Adrenal gland (tissue), 19 donors: ENCODE data around the gene OR5H6. TPM values are rescaled to one million over a fixed set of nuclear protein-coding genes. Genes with fewer than 3 reads are reported as not detected.

Experiments used
- DNase-seq, 7 donors: peaks; one replicate each; pipeline ENCODE4 v3.0.0-alpha.2; 2019 to 2020
- H3K27ac ChIP-seq, 5 donors: fragments of 200-600 bp; sonication (generic) in 4 of 5; 1 replicate in 3 of 5; 2 replicates in 2 of 5; pipeline versions ENCODE4 v1.5.1 to v1.8.0; 2016 to 2020; ENCODE audit warnings: mild to moderate bottlenecking in 1 of 5
- H3K27me3 ChIP-seq: fragments of 200-600 bp; 2 replicates; pipeline ENCODE4 v1.8.0; 2021
- H3K36me3 ChIP-seq, 2 donors: fragments of 200-600 bp; replicated peaks in 1 of 2; 1 replicate in 1 of 2; 2 replicates in 1 of 2; pipeline versions ENCODE4 v1.5.1 to v1.8.0; 2018 to 2022
- H3K4me1 ChIP-seq, 2 donors: fragments of 200-600 bp; replicated peaks in 1 of 2; 1 replicate in 1 of 2; 2 replicates in 1 of 2; pipeline versions ENCODE4 v1.5.1 to v1.8.0; 2018 to 2021
- H3K4me3 ChIP-seq, 4 donors: fragments of 200-600 bp; sonication (generic) in 3 of 4; one replicate each; pipeline ENCODE4 v1.5.1; 2016 to 2018
- H3K9me3 ChIP-seq, 3 donors: fragments of 200-600 bp; sonication (generic) in 1 of 3; replicated peaks in 1 of 3; 1 replicate in 2 of 3; 2 replicates in 1 of 3; pipeline versions ENCODE4 v1.5.1 to v1.8.0; 2016 to 2021
- CTCF ChIP-seq, 6 experiments: fragments of 450-650 bp in 4 of 6; fragments of 200-600 bp in 2 of 6; sonication (generic) in 1 of 6; IDR thresholded peaks; 1 replicate in 5 of 6; 2 replicates in 1 of 6; pipeline versions ENCODE4 v1.5.1 to v1.8.0; 2016 to 2021; ENCODE audit warnings: antibody characterized with exemption in 6 of 6, mild to moderate bottlenecking in 2 of 6, moderate library complexity in 1 of 6
- POLR2A ChIP-seq, 2 donors: fragments of 450-650 bp; IDR thresholded peaks; one replicate each; pipeline ENCODE4 v1.6.1; 2017; ENCODE audit warnings: antibody characterized with exemption in 2 of 2, mild to moderate bottlenecking in 2 of 2, moderate library complexity in 1 of 2
- WGBS, 4 donors: extraction: QIAGEN DNeasy Blood & Tissue Kit in 2 of 4; methylation state at CpG; one replicate each; pipeline versions ENCODE4 v1.1.5 to v1.1.7; 2013 to 2017; 5-methylcytosine and 5-hydroxymethylcytosine counted together
- intact Hi-C, 2 donors: fragments of 100-400 bp; cut with DNase I; formaldehyde crosslinking; loops; one replicate each; pipeline versions ENCODE4 v1.14.1 to v1.15.0; 2022 to 2023
- long read RNA-seq, 10 donors: library from polyadenylated mRNA in 3 of 10; unstranded in 2 of 10; stranded (forward) in 1 of 10; transcript quantifications; one replicate each; pipeline ENCODE4 v2.0.0 and lab custom pipeline, GENCODE V29; 2021 to 2026
- polyA plus RNA-seq, 3 donors: library from polyadenylated mRNA; stranded (reverse); fragments of 200-250 nt in 2 of 3; fragments of 350-450 nt in 1 of 3; fragmentation: Illumina TruSeq in 1 of 3; extraction: RNeasy Lipid Tissue Mini Kit (QIAGEN cat#74804) in 1 of 3; gene quantifications; one replicate each; pipeline ENCODE4 v1.2.3, GENCODE V29; 2013 to 2014
- total RNA-seq, 9 donors: library from RNA; depleted of rRNA in 4 of 9; stranded (reverse); fragments of >200 nt in 4 of 9; fragments of 120-200 nt in 1 of 9; fragmentation: NEBNext Ultra II Directional in 1 of 9; extraction: Animal tissue kit (Norgen Biotek cat#: 25700) in 1 of 9; gene quantifications; one replicate each; pipeline versions ENCODE4 v1.1.0 to v1.2.4, GENCODE V29; 2013 to 2023
- donor health status: healthy with polysubstance abuse.
- donor health status: Bipolar disorder and iron deficiency.
- donor health status: DM: yes; HTN: yes; CAD: no.
- donor health status: DM: no; HTN: no; CAD: no.
- donor health status: DM: no; HTN: no; CAD: no.
- donor health status: DM: yes; HTN: yes; CAD: no.

The OR5H6 gene
- not detected for total RNA-seq
- not detected for polyA plus RNA-seq
- long read RNA-seq, donor 1: 0 reads
- long read RNA-seq, donor 2: 0 reads
- long read RNA-seq, donor 3: 0 reads
- long read RNA-seq, donor 4: 0 reads
- long read RNA-seq, donor 5: 0 reads
- long read RNA-seq, donor 6: 0 reads
- long read RNA-seq, donor 7: 0 reads
- long read RNA-seq, donor 8: 0 reads
- long read RNA-seq, donor 9: 0 reads
- long read RNA-seq, donor 10: 0 reads

GRCh38 chr3:98263944-98264343, at the start of gene OR5H6:
OR5H6 (plus strand) TSS chr3:98264244; CDS start chr3:98264333, 89 bp downstream.
- TF ChIP-seq POLR2A (IDR thresholded peaks at IDR 0.05): no peak
- TF ChIP-seq CTCF (IDR thresholded peaks at IDR 0.05): no peak
- Histone ChIP-seq H3K9me3 (no peaks in the 10 kb centered on the region), H3K27me3 (no peaks in the 10 kb centered on the region), H3K36me3 (no peaks in the 10 kb centered on the region), H3K4me3 (no peak within 1 kb of the TSS), H3K27ac (no peak within 1 kb of the TSS), H3K4me1 (no peaks in the 10 kb centered on the region)
- intact Hi-C loops: no loop called here
- no peak for DNase-seq
- WGBS, 4 donors: 56 to 73% (median 62%) methylated on average over 3 of the region's 3 CpGs

DNA sequence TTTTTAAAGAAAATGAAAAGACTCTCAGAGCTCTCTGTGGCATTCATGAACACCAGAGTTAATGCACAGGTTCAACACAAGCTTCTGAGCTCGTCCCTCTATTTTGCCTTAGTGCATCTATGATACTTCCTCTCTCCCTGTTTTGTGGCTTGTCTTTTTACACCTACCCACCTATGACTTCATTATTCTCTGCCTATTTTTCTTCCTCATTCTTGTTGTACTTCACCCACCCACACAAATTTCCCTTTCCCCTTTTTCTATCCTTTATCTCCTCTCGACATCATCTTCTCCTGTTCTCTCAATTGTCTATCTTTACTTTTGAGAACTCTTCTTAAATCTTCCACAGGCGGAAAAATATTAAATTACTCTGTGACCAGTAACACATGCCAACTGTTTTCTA, 49.0 kb upstream of the OR5H6 start:
- Histone ChIP-seq H3K36me3 (no peaks in the 10 kb centered on the region), H3K9me3 (no peaks in the 10 kb centered on the region), H3K4me1 (no peaks in the 10 kb centered on the region), H3K27me3 (no peaks in the 10 kb centered on the region), H3K4me3 (no peak overlapping the region), H3K27ac (no peak overlapping the region)
- TF ChIP-seq POLR2A (IDR thresholded peaks at IDR 0.05): no peak
- TF ChIP-seq CTCF (IDR thresholded peaks at IDR 0.05): no peak
- intact Hi-C loops: no loop called here
- 52 to 67% (median 63%) methylated on average over 3 of the region's 3 CpGs for WGBS, 4 donors
- no peak for DNase-seq

GRCh38 chr3:98223907-98224672, 40.0 kb upstream of the OR5H6 start:
- H3K4me1 ChIP-seq: no peaks in the 10 kb centered on the region
- no peak overlapping the region for H3K27ac ChIP-seq
- H3K36me3 ChIP-seq: no peaks in the 10 kb centered on the region
- no peaks in the 10 kb centered on the region for H3K9me3 ChIP-seq
- no peaks in the 10 kb centered on the region for H3K27me3 ChIP-seq
- H3K4me3 ChIP-seq: no peak overlapping the region
- 61 to 73% (median 68%) methylated on average over 6 of the region's 6 CpGs for WGBS, 4 donors
- no peak for DNase-seq
- TF ChIP-seq POLR2A (IDR thresholded peaks at IDR 0.05): no peak
- TF ChIP-seq CTCF (IDR thresholded peaks at IDR 0.05): no peak
- intact Hi-C loops: no loop called here

DNA sequence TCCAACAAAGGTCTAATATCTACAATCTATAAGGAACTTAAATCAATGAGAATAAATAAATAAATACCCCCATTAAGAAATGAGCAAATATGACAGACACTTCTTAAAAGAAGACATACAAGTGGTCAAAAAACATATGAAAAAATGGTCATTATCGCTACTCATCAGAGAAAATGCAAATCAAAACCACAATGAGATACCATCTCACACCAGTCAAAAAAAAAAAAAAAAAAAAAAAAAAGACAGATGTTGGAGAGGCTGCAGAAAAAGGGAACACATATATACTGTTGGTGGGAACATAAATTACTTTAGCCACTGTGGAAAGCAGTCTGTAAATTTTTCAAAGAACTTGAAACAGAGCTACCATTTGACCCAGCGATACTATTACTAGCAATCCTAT, 31.6 kb upstream of the OR5H6 start:
- no peak overlapping the region for H3K4me3 ChIP-seq
- no peaks in the 10 kb centered on the region for H3K36me3 ChIP-seq
- intact Hi-C loops: no loop called here
- no peaks in the 10 kb centered on the region for H3K27me3 ChIP-seq
- no peak for DNase-seq
- TF ChIP-seq CTCF (IDR thresholded peaks at IDR 0.05): no peak
- no peak for TF ChIP-seq POLR2A (IDR thresholded peaks at IDR 0.05)
- WGBS, 4 donors: 67 to 75% (median 72%) methylated on average over 2 of the region's 2 CpGs
- no peaks in the 10 kb centered on the region for H3K9me3 ChIP-seq
- no peaks in the 10 kb centered on the region for H3K4me1 ChIP-seq
- H3K27ac ChIP-seq: no peak overlapping the region
